Gastrocnemius medialis (tissue), 4 donors: ENCODE data around the gene APOL3.

Experiments
- CTCF ChIP-seq, 5 experiments: fragments of 450-650 bp in 3 of 5; fragments of 200-600 bp in 2 of 5; sonication (generic) in 2 of 5; IDR thresholded peaks in 4 of 5; conservative IDR thresholded peaks in 1 of 5; 1 replicate in 4 of 5; 2 replicates in 1 of 5; pipeline ENCODE4 v1.5.1; 2016 to 2019; ENCODE audit warnings: antibody characterized with exemption in 5 of 5, mild to moderate bottlenecking in 3 of 5, moderate library complexity in 3 of 5
- POLR2A ChIP-seq, 2 donors: fragments of 450-650 bp; IDR thresholded peaks; one replicate each; pipeline ENCODE4 v1.6.1; 2017; ENCODE audit warnings: antibody characterized with exemption in 2 of 2, mild to moderate bottlenecking in 2 of 2, moderate library complexity in 2 of 2

- no peak for TF ChIP-seq CTCF (IDR thresholded peaks at IDR 0.05 in 4 of 5, conservative IDR thresholded peaks at IDR 0.05 in 1 of 5)
- TF ChIP-seq POLR2A (IDR thresholded peaks at IDR 0.05) = no peak
These were observed 5.5 kb upstream of the APOL3 start for GRCh38 chr22:36166086-36166485.
